ENCODE measurements around the gene TDRD6. TPM values are rescaled to one million over a fixed set of nuclear protein-coding genes. Genes with fewer than 3 reads are reported as not detected.

The TDRD6 gene
- total RNA-seq, 4 donors from 2014 or later: 0.04 to 1.1 (median 0.22) TPM; not detected in 1

DNA sequence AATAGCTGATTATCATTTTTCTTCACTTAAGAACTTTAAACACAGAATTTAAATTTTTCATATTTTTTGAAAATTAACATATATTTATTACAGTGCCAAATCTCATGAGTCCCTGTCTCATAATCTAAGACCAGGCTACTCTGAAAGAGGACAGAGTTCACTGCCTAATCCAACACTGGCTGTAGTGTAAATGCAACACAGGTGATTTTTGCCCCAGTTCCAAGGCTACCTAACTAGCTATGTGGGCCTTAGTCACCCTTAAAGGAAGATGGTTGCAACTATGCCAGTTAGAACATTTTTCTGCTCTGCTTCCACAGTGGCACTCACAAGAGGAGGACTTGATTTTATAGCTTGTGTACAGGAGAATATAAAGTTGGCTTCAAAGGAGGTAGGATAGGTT is 30.0 kb upstream of the TDRD6 start:
- no peak for DNase-seq
- Histone ChIP-seq H3K36me3 (peaks cover 0 to 32% (median 0%) of the 10 kb centered on the region in 3 donors), H3K4me3 (no peak overlapping the region), H3K27ac (no peak overlapping the region), H3K4me1 (peaks cover 0 to 14% (median 8%) of the 10 kb centered on the region in 3 donors), H3K9me3 (no peaks in the 10 kb centered on the region), H3K27me3 (no peaks in the 10 kb centered on the region)
- intact Hi-C loops (cut with DNase I): no loop called here
- TF ChIP-seq POLR2A (IDR thresholded peaks at IDR 0.05) (no peak), CTCF (IDR thresholded peaks at IDR 0.05) (no peak)

DNA sequence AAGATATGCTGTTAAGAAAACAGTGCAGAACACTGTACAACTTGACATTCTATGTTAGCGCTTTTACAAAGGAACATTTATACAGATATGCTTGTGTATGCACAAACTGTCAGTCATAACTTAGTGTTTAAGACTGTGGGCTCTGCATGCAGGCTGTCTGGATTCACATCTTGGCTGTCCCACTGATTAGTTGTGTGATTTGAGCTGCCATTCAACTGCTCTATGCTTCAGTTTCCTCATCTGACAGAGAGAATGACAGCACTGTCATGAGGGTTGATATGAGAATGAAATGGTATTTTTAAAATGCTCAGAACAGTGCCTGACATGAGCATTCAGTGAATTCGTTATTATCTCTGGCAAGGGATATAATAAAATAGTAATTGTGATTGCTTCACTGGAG is 26.2 kb upstream of the TDRD6 start:
- WGBS, 2 donors: 83 to 87% methylated on average over 2 of the region's 2 CpGs
- intact Hi-C loops (cut with DNase I): no loop called here

GRCh38 chr6:46667377-46667776 is 20.3 kb upstream of the TDRD6 start:
- no peak overlapping the region for H3K27ac ChIP-seq
- no peak for DNase-seq
- no peaks in the 10 kb centered on the region for H3K4me1 ChIP-seq
- 83 to 88% methylated on average over 2 of the region's 2 CpGs for WGBS, 2 donors
- no peak overlapping the region for H3K4me3 ChIP-seq
- peaks cover 0 to 33% (median 0%) of the 10 kb centered on the region in 3 donors for H3K36me3 ChIP-seq
- TF ChIP-seq POLR2A (IDR thresholded peaks at IDR 0.05): no peak
- H3K27me3 ChIP-seq: no peaks in the 10 kb centered on the region
- intact Hi-C loops (cut with DNase I): no loop called here
- no peaks in the 10 kb centered on the region for H3K9me3 ChIP-seq

More for the DNA sequence above, 26.2 kb upstream of the TDRD6 start:
- no peak for DNase-seq
- Histone ChIP-seq H3K4me1 (no peaks in the 10 kb centered on the region), H3K36me3 (peaks cover 0 to 31% (median 0%) of the 10 kb centered on the region in 3 donors), H3K27me3 (no peaks in the 10 kb centered on the region), H3K9me3 (no peaks in the 10 kb centered on the region), H3K27ac (no peak overlapping the region), H3K4me3 (no peak overlapping the region)
- TF ChIP-seq CTCF (IDR thresholded peaks at IDR 0.05) (no peak), POLR2A (IDR thresholded peaks at IDR 0.05) (no peak)

DNA sequence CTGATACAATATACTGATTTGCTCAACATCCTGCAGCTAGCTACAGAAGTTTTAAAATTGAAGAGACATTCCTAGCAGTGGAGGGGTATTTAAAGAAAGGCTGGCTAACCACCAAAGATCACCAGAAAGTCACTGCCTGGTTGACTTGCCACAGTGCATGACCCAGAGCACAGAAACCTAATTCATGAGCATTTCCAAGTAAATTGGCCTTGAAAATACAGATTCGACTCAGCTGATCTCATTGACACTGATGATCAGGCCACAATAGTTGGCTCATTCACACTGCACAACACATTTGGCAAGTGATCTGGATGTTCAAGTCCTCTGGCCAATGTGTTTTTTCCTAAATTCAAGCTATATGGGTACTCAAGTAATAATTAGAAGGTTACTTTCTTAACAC is 13.3 kb upstream of the TDRD6 start:
- Histone ChIP-seq H3K36me3 (peaks cover 0 to 45% (median 0%) of the 10 kb centered on the region in 3 donors), H3K27ac (no peak overlapping the region), H3K4me3 (no peak overlapping the region), H3K27me3 (no peaks in the 10 kb centered on the region), H3K4me1 (no peaks in the 10 kb centered on the region), H3K9me3 (no peaks in the 10 kb centered on the region)
- intact Hi-C loops (cut with DNase I): no loop called here
- TF ChIP-seq POLR2A (IDR thresholded peaks at IDR 0.05) (no peak), CTCF (IDR thresholded peaks at IDR 0.05) (no peak)
- DNase-seq: no peak
- WGBS, 2 donors: 78 to 92% methylated on average over 1 of the region's 1 CpG

GRCh38 chr6:46676604-46677313 is 10.9 kb upstream of the TDRD6 start:
- no peaks in the 10 kb centered on the region for H3K27me3 ChIP-seq
- no peak overlapping the region for H3K27ac ChIP-seq
- WGBS, 2 donors: 87 to 90% methylated on average over 6 of the region's 6 CpGs
- H3K4me3 ChIP-seq: no peak overlapping the region
- H3K4me1 ChIP-seq: no peaks in the 10 kb centered on the region
- H3K9me3 ChIP-seq: no peaks in the 10 kb centered on the region
- no peak for DNase-seq
- H3K36me3 ChIP-seq: peaks cover 0 to 36% (median 0%) of the 10 kb centered on the region in 3 donors
- no peak for TF ChIP-seq POLR2A (IDR thresholded peaks at IDR 0.05)
- no peak for TF ChIP-seq CTCF (IDR thresholded peaks at IDR 0.05)
- intact Hi-C loops (cut with DNase I): no loop called here

DNA sequence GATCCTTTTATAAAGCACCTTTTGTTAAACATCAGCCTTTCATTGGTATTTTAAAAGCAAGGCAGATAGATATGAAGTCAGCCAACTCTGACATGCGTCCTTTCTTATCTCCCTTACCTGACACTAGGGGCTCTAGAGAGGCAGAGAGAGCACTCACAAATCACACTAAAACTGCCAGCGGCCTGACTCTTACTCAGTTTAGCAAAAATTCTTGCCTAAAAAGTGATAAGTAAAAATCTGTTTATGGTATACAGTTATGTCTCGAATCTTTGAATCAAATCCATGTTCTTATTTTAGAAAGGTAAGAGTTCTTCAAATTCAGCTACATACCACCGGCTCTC is 10.4 kb upstream of the TDRD6 start:
- H3K4me3 ChIP-seq: no peak overlapping the region
- WGBS, 2 donors: 73 to 84% methylated on average over 4 of the region's 4 CpGs
- no peaks in the 10 kb centered on the region for H3K27me3 ChIP-seq
- DNase-seq: no peak
- H3K27ac ChIP-seq: no peak overlapping the region
- no peak for TF ChIP-seq POLR2A (IDR thresholded peaks at IDR 0.05)
- TF ChIP-seq CTCF (IDR thresholded peaks at IDR 0.05): peak in 1 of 6 experiments; percentile 12
- intact Hi-C loops (cut with DNase I): no loop called here
- no peaks in the 10 kb centered on the region for H3K9me3 ChIP-seq
- H3K4me1 ChIP-seq: no peaks in the 10 kb centered on the region
- peaks cover 0 to 31% (median 0%) of the 10 kb centered on the region in 3 donors for H3K36me3 ChIP-seq
